B cell (primary cell): Measurements from ENCODE around the gene ESRRB. TPM values are rescaled to one million over a fixed set of nuclear protein-coding genes. Genes with fewer than 3 reads are reported as not detected.

ENCODE experiments used
- ATAC-seq: fragments of 200-7000 bp; cut with Tn5 transposase; one replicate; pipeline ENCODE4 v1.10.0; 2021; ENCODE audit warnings: low read depth, mild to moderate bottlenecking, moderate number of reproducible peaks, moderate library complexity
- CTCF ChIA-PET: fragments of 350-600 bp; sonication (Branson Sonifier 250); formaldehyde crosslinking; loops from one replicate; lab custom pipeline; 2021; ENCODE audit warnings: antibody characterized with exemption, inconsistent platforms; lab: Charles Lee
- POLR2A ChIA-PET: fragments of 350-600 bp; sonication (Branson Sonifier 250); formaldehyde crosslinking; loops from one replicate; lab custom pipeline; 2021; ENCODE audit warnings: antibody characterized with exemption; lab: Charles Lee
- DNase-seq: peaks from one replicate; pipeline ENCODE4 v3.0.0; 2013
- H2AFZ ChIP-seq: 2 replicates; pipeline ENCODE4 v1.6.1; 2012; ENCODE audit warnings: mild to moderate bottlenecking, low read depth, low read length; ENCODE audit not compliant: insufficient read depth, poor library complexity, severe bottlenecking
- H3K27ac ChIP-seq, 2 donors: 1 replicate in 1 of 2; 2 replicates in 1 of 2; pipeline ENCODE4 v1.5.1; 2012 to 2013; ENCODE audit warnings: low read length in 2 of 2, mild to moderate bottlenecking in 2 of 2, moderate library complexity in 1 of 2
- H3K27me3 ChIP-seq, 4 experiments: fragments of 200-600 bp in 1 of 4; sonication (generic) in 1 of 4; replicated peaks in 1 of 4; 1 replicate in 2 of 4; 2 replicates in 2 of 4; pipeline versions ENCODE4 v1.6.1 to v1.7.0; 2013 to 2016; ENCODE audit warnings: low read length in 3 of 4, mild to moderate bottlenecking in 2 of 4, mixed read lengths in 1 of 4, moderate library complexity in 1 of 4; ENCODE audit not compliant: insufficient read depth in 4 of 4, control insufficient read depth in 3 of 4; ENCODE audit errors: control extremely low read depth in 1 of 4
- H3K36me3 ChIP-seq, 2 experiments: replicated peaks in 1 of 2; 1 replicate in 1 of 2; 2 replicates in 1 of 2; pipeline versions ENCODE4 v1.6.1 to v1.7.1; 2013; ENCODE audit warnings: low read length in 1 of 2; ENCODE audit not compliant: insufficient read depth in 2 of 2, control insufficient read depth in 1 of 2; ENCODE audit errors: control extremely low read depth in 1 of 2, extremely low read depth in 1 of 2
- H3K4me1 ChIP-seq, 2 donors: fragments of 200-600 bp in 1 of 2; sonication (generic) in 1 of 2; 1 replicate in 1 of 2; 2 replicates in 1 of 2; pipeline versions ENCODE4 v1.5.1 to v1.6.1; 2013 to 2017; ENCODE audit warnings: low read length in 2 of 2; ENCODE audit not compliant: control insufficient read depth in 2 of 2, insufficient read depth in 2 of 2
- H3K4me2 ChIP-seq: replicated peaks from 2 replicates; pipeline ENCODE3; 2012; ENCODE audit warnings: mild to moderate bottlenecking, low read depth, low read length; ENCODE audit not compliant: poor library complexity, severe bottlenecking
- H3K4me3 ChIP-seq, 5 experiments: fragments of 200-600 bp in 1 of 5; sonication (generic) in 1 of 5; 1 replicate in 3 of 5; 2 replicates in 2 of 5; pipeline versions ENCODE4 v1.5.1 to v1.7.0; 2011 to 2016; ENCODE audit warnings: low read length in 4 of 5, mild to moderate bottlenecking in 4 of 5, low read depth in 2 of 5, control low read depth in 1 of 5, moderate library complexity in 1 of 5; ENCODE audit not compliant: insufficient read depth in 1 of 5; ENCODE audit errors: control extremely low read depth in 1 of 5, extremely low read depth in 1 of 5
- H3K79me2 ChIP-seq: fragments of 200-600 bp; sonication (generic); one replicate; pipeline ENCODE4 v1.6.0; 2016; ENCODE audit warnings: low read length; ENCODE audit not compliant: control insufficient read depth, insufficient read depth
- H3K9ac ChIP-seq: fragments of 200-600 bp; sonication (generic); 2 replicates; pipeline ENCODE4 v1.6.1; 2017; ENCODE audit warnings: mild to moderate bottlenecking, low read length, moderate library complexity
- H3K9me3 ChIP-seq, 3 donors: one replicate each; pipeline versions ENCODE4 v1.6.1 to v1.7.1; 2013; ENCODE audit warnings: low read length in 2 of 3; ENCODE audit not compliant: control insufficient read depth in 2 of 3, insufficient read depth in 1 of 3; ENCODE audit errors: control extremely low read depth in 1 of 3
- H4K20me1 ChIP-seq: 2 replicates; pipeline ENCODE4 v1.6.0; 2012; ENCODE audit warnings: mild to moderate bottlenecking, low read length; ENCODE audit not compliant: insufficient read depth, control insufficient read depth, poor library complexity, severe bottlenecking
- H3K27ac Mint-ChIP-seq: one replicate; pipeline ENCODE4 v1.8.0; 2021; ENCODE audit warnings: mixed read lengths
- H3K27me3 Mint-ChIP-seq: one replicate; pipeline ENCODE4 v1.8.0; 2021; ENCODE audit warnings: mixed read lengths
- H3K4me1 Mint-ChIP-seq: one replicate; pipeline ENCODE4 v1.8.0; 2021; ENCODE audit warnings: mixed read lengths
- H3K4me3 Mint-ChIP-seq: one replicate; pipeline ENCODE4 v1.8.0; 2021; ENCODE audit warnings: mixed read lengths
- H3K9me3 Mint-ChIP-seq: one replicate; pipeline ENCODE4 v1.8.0; 2022; ENCODE audit warnings: mixed read lengths; ENCODE audit not compliant: insufficient read depth
- CTCF ChIP-seq: fragments of 200-600 bp; IDR thresholded peaks from one replicate; pipeline ENCODE4 v1.8.0; 2022; ENCODE audit warnings: antibody characterized with exemption, mild to moderate bottlenecking
- EZH2 ChIP-seq: IDR thresholded peaks from 2 replicates; pipeline ENCODE4 v1.6.1; 2012; ENCODE audit warnings: borderline replicate concordance, low read depth, mild to moderate bottlenecking, moderate library complexity, low read length; ENCODE audit not compliant: insufficient read depth, poor library complexity, severe bottlenecking
- WGBS: methylation state at CpG from one replicate; pipeline ENCODE4 v1.1.5; 2013; ENCODE audit warnings: missing lambda C conversion rate; ENCODE audit not compliant: insufficient coverage; 5-methylcytosine and 5-hydroxymethylcytosine counted together
- intact Hi-C: fragments of 100-400 bp; cut with micrococcal nuclease; formaldehyde crosslinking; loops from one replicate; pipeline ENCODE4 v1.10.0; 2022
- polyA plus RNA-seq: library from polyadenylated mRNA; depleted of rRNA; stranded (reverse); fragments of >200 nt; gene quantifications from 2 replicates; pipeline ENCODE4 v1.2.3, GENCODE V29; 2012
- total RNA-seq, 2 donors: library from RNA; stranded (reverse); fragments of 120-200 nt in 1 of 2; gene quantifications; 1 replicate in 1 of 2; 2 replicates in 1 of 2; pipeline versions ENCODE4 v1.2.3 to v1.2.4, GENCODE V29; 2013 to 2022

ESRRB gene
- total and polyA plus RNA-seq, 2 donors (not counting 1 experiment from before 2014, with no cell fraction given): 0.13 TPM; not detected in 1

DNA sequence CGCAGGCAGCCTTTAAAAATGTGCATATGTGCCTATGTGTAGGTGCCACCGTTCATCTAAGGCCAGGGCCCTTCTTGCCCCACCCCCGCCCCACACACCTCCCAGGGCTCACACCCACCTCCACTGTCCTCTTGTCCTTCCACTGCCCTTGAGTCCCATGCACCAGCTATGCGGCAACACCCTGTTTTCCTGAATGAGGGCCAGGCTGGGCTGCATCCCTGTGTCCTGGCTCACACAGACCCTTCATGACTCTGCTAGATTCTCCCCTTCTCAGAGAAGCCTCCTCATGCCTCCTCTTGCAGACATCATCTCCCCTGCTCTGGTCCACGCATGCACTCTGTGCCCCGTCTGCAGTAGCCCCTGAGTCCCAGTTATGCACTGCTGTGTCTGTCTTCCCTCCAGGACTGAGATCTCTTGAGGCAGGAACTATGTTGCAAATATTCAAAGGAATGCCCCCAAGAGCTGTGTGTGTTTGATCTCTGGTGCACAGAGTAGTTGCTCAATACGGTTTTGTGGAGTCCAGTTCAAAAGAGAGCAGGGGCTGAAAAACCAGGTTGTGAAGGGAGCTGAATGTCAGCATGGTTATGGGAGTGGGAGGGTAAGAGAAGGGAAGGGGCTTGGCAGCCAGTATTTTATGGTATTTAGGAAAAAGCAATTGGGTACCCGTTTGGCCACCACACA lies 47.3 kb upstream of the ESRRB start:
- ChIA-PET CTCF (no interaction called here), POLR2A (no interaction called here)
- Histone ChIP-seq H4K20me1 (no peaks in the 10 kb centered on the region), H2AFZ (no peak overlapping the region), H3K27ac (no peak overlapping the region), H3K4me2 (no peak overlapping the region), H3K4me1 (no peaks in the 10 kb centered on the region), H3K36me3 (no peaks in the 10 kb centered on the region), H3K4me3 (no peak overlapping the region), H3K9me3 (no peaks in the 10 kb centered on the region), H3K79me2 (no peaks in the 10 kb centered on the region), H3K9ac (no peak overlapping the region), H3K27me3 (peaks cover 0 to 21% (median 8%) of the 10 kb centered on the region in 4 experiments)
- Mint-ChIP-seq H3K4me1 (peaks cover 2% of the 10 kb centered on the region), H3K27me3 (peaks cover 51% of the 10 kb centered on the region), H3K27ac (no peak overlapping the region), H3K9me3 (no peaks in the 10 kb centered on the region), H3K4me3 (no peak overlapping the region)
- ATAC-seq (no peak), DNase-seq (no peak)
- intact Hi-C loops: no loop called here
- 82% methylated on average over 4 of the region's 8 CpGs for WGBS
- TF ChIP-seq EZH2 (no peak), CTCF (no peak)

- no peaks in the 10 kb centered on the region for H3K79me2 ChIP-seq
- Mint-ChIP-seq H3K27ac (no peak overlapping the region), H3K4me1 (peaks cover 2% of the 10 kb centered on the region), H3K4me3 (no peak overlapping the region), H3K9me3 (no peaks in the 10 kb centered on the region), H3K27me3 (peaks cover 47% of the 10 kb centered on the region)
- H4K20me1 ChIP-seq: no peaks in the 10 kb centered on the region
- H3K27ac ChIP-seq: no peak overlapping the region
- no peak overlapping the region for H3K9ac ChIP-seq
- DNase-seq (no peak), ATAC-seq (no peak)
- CTCF ChIA-PET: no interaction called here
- intact Hi-C loops: no loop called here
- no peaks in the 10 kb centered on the region for H3K9me3 ChIP-seq
- no peak overlapping the region for H3K4me3 ChIP-seq
- POLR2A ChIA-PET: no interaction called here
- H3K4me1 ChIP-seq: no peaks in the 10 kb centered on the region
- peaks cover 0 to 21% (median 8%) of the 10 kb centered on the region in 4 experiments for H3K27me3 ChIP-seq
- H3K36me3 ChIP-seq: no peaks in the 10 kb centered on the region
- no peak for TF ChIP-seq EZH2
- TF ChIP-seq CTCF: no peak
- no peak overlapping the region for H2AFZ ChIP-seq
- WGBS: 13% methylated on average over 14 of the region's 27 CpGs
- no peak overlapping the region for H3K4me2 ChIP-seq
Measured at GRCh38 chr14:76329154-76329928, 46.6 kb upstream of the ESRRB start.
